Measurements from ENCODE around the gene MRPS15.
"Not testable (repeated sequence)": the region's sequence is repeated elsewhere in the genome, so short reads cannot be mapped to it uniquely, and the experiment has no call there.

The MRPS15 gene

DNA sequence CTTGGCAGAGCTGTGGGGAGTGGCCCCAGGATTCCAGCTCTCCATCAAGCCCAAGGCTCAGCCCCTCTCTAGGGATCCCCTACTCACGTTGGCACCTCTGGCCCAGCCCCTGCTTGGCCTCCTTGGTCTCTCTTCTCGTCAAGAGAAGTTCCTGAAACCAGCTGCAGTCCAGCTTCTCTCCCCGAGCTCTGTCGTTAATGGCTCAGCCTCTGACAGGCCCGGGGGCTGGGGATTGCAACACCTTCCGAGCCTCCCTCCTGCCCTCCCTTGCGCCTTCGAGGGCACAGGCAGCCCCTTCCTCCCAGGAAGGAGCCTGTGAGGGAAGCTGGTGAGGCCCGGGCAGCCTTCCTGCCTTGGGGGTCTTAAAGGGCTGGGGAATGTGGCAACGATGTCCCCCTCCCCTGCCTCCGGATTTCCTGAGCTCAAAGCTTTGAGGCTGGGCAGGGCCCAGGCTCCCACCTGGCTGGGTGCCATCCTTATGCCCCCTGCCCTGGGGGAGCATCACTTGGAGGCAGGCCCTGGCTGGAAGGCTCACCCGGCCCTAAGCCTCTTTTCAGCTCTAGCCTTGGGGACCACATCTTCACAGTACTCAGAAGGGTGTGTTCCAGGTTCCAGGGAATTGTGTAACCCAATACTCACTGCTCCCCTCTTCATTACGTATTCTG lies 18.7 kb upstream of the MRPS15 start, which contains the start of gene CSF3R:
Gene CSF3R, minus strand, starts transcription at position 190 of the 665 bp plus-strand sequence. CDS start 3,417 bp downstream, outside the sequence.
- no peak for DNase-seq

DNA sequence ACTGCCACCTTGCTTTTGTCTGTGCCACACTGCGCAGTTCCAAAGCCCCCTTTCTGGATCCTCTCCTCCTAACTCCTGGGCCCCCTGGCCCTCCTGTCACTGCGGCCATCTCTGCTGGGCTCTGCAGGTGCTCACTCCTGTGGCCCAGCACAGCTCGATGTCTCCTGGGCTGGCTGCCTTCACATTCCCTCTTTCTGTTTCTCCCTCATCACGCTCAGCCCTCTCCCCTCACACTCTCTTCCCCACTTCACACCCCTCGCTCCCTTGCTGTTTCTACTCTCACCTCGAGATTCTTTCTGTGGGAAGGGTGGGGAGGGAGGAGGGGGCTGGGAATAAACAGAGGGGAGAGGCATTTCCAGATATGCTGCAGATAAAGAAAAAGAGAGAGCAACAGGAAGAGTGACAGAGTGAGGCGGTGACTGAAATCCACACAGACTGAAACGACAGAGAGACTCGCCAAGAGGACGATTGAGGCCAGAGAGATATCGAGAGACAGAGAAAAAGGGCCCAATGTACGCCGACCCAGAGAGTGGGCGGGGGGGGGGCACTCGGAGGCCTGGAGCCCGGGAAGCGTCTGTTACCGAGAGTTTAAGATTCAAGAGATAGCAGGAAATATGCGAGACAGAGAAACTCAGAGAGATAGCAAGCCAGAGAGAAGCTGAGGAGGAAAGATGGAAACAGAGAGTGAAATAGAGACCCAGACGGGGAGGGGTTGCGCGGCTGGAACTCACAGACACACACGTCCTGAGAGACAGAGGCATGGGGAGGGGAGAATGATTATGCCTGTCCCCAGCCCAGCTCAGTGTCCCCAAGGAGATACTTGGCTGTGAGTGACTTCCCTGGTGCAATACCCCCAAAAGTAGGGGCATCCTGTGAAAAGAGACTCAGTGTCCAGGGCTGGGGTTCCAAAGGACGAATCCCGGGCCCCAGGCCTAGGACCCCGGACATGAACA lies 17.9 kb upstream of the MRPS15 start:
- no peak for DNase-seq

DNA sequence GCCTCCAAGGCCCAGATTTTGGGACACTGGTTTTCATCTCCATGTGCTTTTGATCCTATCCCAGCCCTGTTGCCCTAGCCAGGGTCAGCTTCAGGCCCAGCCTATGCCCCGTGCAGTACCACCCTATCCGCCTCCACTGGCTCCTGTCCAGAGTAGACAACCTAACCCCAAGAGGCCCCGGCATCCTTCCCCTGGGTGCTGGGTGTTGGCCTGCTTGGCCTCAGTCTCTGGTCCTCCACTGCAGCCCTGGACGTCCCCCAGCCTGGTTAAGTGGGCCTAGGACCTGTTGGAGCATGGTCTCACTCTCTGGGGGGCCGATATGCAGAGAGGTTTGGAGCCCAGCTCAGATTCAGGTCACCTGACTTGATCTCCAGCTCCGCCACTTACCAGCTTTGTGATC lies 16.9 kb upstream of the MRPS15 start:
- DNase-seq: no peak

DNA sequence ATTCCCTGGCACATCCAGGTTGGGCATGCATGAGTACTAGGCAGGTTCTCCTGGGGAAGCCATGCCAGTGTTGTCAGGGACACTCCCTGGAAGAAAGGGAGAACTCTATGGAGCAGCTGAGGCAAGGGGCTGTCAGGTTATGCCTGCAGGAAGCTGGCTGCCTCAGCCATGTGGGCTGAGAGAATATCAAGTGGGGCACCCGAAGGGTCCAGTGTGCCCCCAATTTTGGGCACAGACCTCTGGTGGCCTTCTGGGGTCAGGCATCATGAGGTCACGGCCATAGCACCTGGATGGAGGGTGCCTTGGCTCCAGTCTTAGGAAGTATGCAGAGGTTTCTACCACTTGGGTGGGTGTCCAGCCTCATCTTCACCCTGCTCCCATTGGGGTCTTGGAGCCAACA lies 16.0 kb upstream of the MRPS15 start:
- no peak for DNase-seq

DNA sequence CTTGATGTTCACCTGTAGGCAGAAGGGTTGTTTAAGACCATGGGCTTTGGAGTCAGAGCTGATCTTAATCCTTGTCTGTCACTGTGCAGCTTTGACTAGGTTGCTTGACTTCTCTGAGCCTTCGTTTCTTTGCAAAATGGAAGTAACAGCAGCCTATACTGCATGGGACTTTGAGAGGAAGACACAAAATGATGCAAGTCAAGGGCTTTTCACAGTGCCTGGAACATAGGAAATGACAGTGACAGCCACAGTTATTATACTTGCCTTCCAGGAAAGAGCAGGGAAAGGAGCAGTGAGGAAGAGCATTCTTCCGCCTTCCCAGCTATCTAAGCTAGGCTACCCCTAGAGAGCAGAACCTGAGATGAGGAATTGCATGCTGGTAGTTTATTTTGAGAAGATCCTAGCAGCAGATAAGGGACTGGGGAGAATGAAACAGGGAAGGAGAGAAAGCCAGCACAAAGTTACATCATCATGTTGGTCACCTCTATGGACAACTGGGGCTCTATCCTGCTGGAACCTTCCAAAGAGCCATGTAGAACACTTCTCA lies 15.4 kb upstream of the MRPS15 start:
- DNase-seq: no peak

DNA sequence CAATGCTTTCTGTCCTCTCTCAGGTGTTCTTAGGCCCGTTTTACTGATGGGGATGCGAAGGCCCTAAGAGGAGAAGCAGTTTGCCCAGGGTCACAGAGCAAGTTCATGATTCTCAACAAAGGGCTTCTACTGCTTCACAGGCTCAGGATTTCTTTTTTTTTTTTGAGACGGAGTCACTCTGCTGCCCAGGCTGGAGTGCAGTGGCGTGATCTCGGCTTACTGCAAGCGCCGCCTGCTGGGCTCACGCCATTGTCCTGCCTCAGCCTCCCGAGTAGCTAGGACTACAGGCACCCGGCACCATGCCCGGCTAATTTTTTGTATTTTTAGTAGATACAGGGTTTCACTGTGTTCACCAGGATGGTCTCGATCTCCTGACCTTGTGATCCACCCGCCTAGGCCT lies 13.4 kb upstream of the MRPS15 start:
- DNase-seq: not testable (repeated sequence)

DNA sequence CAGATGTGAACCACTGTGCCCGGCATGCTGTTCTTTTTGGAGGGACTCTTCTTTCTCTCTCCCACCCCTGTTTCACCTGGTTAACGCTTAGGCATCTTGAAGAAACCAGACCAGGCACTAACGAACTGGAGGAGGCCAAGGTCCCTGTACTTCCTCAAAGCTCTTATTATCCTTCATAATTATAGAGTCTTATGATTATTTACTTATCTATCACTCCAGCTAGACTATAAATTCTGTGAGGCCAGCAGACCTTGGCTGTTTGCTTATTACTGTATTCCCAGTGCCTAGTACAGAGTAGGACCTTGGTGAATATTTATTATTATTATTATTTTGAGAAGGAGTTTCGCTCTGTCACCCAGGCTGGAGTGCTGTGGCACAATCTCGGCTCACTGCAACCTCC lies 12.8 kb upstream of the MRPS15 start:
- no peak for DNase-seq

DNA sequence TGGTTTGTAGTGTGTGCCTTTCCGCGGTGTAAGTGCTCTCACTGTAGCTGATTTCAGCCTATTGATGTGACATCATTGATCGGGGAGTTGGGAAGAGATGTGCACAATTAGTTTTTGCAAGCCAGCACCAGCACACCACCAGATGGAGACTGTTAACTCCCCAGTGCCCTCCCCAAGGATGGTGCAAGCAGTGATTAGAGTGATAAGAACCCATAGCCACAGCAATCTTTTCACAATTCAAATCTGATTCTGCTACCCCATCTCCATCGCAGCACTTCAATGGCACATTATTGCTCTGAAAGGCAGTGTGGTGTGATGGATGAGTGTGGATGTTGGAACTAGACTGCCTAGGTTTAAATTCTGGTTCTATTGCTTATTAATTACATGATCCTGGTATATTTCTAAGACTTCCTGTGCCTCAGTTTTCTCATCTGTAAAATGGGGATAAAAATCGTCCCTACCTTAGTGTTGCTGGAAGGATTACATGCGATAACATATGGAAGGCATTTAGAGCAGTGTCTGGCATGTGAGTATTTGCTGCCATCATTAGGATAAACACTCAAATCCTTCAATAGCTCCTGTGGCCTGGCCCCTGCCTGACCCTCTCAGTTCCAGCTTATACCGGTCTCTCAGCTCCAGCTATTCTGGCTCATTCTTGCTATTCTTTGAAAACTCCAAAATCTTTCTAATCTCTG lies 11.9 kb upstream of the MRPS15 start:
- DNase-seq: no peak

DNA sequence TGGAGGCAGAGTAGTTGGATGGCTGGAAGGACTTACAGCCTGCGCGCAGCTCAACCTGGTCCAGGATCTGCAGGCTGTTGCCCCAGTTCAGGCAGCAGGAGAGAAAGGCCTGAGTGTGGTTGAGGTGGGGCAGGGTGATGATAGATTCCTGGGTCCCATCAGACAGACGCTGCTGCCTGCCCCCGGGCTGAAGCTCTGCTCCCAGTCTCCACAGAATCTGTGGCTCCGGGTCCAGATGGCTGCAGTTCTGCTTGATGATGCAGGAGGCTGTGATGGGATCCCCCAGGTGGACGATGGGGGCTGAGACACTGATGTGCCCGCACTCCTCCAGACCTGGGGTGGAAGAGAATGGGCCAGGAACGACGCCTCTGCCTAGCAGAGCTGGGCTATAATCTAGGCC lies 11.2 kb upstream of the MRPS15 start:
- DNase-seq: no peak

DNA sequence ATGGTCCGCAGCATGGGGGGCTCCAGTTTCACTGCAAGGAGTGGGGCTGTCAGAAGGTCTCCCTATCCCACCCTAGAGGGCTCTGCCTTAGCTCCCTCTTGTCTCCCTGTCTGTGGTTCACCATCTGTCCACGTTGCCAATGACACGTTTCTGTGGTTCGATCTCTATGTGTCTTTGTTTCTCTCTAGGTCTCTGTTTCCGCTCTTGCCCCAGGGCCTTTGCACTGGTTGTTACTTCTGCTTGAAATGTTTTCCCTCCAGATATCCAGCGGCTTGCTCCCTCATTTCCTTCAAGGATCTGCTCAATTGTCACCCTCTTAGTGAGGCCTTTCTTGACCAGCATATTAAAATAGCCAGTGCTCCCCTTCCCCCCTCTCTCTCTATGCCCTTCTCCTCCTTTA lies 8.5 kb upstream of the MRPS15 start:
- DNase-seq: no peak

DNA sequence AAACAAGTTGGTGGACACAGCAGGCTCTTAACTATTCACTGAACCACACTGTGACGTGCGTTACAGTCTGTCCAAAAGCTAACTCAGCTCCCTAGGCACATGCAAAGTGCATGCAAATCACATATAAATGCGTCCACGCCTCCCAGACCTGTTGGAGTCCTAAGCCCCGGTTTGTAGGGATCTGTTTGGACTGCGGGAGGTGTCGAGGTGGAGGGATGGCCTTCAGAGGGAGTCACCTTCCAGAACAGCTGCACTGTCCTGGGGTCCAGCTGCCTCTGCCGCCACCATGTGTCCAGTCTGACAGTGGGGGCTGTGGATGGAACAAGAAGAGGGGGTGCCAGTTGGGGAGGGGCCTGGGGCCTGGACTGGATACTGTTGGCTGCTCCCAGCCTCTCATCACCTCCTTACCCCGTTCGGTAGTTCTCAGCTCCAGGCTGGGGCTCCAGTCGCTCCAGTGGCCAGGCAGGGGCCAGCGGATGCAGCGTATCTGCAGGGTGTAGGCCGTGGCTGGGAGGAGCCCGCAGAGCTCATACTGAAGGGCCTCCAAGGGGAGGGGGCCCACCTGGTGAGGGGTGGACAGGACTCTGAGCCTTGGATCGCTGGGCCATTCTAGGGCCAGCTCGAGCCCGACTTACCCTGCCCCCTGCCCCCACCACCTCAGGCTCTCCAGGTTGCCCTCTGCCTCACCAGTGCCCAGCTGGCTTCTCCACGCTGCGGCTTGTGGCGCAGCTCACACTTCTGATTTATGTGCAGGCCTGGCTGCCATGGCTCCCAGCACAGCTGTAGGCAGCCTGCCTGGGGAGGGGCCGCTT lies 7.9 kb upstream of the MRPS15 start:
- no peak for DNase-seq

DNA sequence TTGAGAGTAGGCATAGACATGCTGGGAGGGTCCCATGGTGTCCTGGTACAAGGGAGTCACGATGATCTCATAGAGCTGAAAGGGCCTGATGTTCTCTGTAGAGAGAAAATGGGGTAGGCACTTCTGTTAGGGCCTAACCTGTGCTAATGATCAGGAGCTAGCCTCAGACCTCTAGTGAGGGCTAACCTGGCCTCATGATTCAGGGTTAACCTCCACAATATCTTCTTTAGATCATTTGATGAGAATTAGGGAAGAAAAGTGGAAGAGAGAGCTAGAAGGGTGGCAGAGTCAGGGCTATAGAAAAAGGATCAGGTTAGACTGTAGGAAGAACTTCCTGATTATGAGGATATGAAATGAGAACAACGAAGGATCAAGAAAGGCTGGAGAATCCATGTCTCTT lies 5.0 kb upstream of the MRPS15 start:
- DNase-seq: no peak

DNA sequence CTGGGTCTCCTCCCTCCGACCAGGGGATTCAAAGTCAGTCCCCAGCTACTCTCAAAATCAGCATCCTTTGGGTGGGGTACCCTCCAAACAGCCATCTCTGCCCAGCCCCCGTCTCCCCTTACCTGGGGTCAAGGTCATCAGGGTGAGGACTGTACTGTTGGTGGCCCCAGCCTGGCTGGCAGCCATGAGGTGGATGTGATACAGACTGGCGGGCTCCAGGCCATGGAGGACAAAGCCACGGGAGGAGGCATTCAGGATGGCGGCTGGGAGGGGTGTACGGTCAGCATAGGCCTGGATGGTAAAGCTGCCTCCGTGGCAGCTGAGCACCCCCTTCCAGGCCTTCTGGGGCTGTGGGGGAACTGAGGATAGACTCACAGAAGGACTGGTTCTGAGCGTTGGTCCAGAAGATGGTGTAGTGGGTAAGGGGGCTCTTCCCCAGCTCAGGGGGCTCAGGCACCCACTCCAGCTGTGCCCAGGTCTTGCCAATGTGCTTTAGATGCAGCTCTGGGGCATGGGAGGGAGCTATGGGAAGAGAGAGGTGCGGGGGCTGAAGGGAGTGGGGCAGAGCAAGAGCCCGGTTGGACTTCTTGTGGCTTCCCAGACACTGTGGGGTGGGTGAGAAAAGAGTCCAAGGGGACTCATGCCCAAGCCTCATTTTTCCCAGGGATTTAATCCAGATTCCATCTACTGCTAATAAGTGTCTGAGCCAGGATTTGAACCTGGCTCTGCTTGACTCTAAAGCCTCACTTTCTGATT lies 3.7 kb upstream of the MRPS15 start:
- DNase-seq: no peak

DNA sequence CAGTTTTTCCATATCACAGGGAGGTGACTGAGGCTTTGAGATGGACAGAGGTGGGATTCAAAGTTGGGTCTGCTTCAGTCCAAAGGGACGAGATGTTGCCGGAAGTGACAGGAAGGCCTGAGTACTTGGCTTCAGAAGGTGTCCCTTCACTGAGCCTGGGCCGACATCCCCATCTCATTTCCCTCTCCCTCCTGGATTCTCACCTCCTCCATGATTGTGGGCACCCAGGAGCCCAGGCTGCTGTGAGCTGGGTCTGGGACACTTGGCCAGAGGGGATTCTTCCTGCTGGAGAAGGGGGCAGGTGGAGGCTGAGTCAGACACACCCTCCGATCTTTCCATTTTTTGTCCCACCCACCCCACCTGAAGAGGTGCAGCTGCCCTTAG lies 2.8 kb upstream of the MRPS15 start:
- no peak for DNase-seq

DNA sequence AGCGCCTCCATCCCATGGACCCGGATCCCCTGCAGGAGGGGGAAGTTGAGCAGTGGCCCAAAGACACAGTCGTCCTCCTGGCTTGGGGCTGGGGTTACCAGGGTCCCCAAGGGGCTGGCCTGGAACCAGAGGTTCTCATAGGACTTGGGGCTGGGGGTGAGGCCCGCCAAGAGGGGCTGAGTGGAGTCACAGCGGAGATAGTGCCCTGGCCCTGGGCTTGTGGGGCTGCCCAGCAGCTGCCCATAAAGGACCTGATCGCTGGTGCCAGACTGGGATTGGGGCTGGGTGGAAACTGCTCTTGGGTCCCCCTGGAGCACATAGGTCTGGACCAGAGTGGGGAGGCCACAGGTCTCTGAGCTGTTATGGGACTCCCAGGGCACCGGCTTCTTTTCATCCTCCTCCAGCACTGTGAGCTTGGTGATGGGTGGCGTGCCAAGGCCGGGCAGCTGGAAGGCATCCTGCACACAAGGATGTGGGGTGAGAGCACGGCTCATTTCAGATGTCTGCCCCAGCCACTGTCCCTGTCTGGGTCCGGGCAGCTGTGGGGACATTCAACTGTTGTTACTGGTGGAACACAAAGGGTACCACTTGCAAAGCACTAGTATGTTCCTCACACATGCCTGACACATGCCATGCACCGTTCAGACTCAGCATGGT lies 2.3 kb upstream of the MRPS15 start:
- no peak for DNase-seq

DNA sequence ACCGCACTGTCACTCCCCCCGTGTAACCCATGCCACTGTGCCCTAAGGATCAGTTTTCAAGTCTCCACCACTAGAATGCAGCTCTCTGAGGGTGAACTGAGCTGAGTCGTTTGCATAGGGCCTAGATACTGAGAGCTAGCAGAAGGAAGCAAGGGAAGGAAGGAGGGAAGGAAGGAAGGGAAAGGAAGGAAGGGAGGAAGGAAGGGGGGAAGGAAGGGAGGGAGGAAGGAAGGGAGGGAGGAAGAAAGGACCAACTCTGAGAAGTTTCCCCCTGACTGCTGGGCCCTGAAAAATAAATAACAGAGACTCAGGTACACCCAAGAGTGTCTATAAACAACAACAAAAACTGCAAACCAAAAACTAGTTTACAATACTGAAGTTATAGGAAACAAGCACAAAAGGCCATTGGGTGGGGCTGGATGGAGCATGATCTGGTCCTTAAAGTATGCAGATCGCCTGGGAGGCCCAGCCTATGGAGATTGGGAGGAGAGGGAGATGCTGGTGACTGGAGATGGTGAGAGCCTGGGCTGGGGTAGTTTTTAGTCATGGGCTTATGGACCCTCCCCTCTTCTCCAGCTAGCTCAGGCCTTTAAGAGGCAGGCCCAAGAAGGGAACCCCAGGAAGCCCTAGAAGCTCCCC lies 1.7 kb upstream of the MRPS15 start:
- DNase-seq: no peak

DNA sequence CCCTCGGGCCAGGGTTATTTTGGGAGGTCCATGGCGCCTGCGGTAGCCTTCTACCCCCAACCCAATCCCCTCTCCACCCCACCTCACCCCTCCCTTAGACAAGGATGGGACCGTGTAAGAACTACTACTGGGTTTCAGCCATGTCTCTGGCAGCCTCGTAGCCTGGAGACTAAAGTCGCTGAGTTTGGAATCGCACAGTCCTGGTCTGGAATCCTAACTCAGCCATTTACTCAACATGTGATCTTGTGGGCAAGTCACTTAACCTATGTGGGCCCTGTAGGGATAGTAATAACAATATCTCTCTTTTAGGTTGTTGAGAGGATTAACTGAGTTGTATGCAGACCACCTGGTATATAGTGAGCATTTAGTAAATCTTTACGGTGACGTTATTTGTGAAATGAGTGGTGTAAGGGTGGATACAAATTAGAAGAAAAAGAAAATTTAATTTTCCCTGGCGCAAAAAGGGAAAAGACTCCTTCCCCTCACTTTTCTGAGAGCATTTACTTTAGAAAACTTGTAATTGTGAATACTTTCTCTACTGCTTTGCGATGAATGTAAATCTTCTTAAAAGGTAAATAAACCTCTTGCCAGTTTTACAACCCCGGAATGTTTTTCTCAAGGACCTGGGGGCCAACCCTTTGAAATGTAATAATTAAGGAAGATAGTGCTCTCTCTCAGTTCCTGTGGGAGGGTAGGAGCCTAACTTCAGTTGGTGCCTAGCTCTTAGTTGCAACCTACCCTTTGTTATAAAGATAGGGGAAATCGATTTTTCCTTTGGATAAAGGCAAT lies 615 bp upstream of the MRPS15 start:
- DNase-seq: no peak

DNA sequence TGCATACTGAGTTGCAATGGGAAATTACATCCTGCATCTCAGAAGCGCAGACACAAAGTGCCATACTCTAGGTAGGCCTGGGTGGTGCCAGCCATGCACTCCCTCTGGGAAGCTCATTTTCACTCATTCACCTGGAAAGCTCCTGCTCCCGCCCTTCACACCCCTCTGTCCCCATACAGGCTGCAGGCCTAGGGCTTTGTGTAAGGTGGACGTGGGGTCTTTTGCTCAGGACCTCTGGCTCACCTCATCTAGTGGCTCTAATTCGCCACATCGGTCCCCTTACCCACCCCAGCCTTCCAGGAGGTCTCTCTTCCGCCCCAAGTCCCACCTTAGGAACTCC lies 751 bp downstream of the MRPS15 start:
- DNase-seq: no peak

DNA sequence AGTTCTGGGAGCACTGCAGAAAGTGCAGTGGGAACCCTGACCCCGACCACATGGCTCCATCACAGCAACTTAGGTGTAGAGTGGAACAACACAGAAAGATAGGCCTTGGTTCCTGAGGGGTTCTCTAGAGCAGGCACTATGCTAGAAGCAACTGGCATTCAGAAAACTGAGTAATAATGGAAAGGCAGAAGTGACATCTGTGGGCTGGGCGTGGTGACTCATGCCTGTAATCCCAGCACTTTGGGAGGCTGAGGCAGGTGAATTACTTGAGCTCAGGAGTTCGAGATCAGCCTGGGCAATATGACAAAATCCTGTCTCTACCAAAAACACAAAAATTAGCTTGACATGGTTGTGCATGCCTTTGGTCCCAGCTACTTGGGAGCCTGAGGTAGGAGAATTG lies 5.3 kb downstream of the MRPS15 start:
- DNase-seq: no peak

DNA sequence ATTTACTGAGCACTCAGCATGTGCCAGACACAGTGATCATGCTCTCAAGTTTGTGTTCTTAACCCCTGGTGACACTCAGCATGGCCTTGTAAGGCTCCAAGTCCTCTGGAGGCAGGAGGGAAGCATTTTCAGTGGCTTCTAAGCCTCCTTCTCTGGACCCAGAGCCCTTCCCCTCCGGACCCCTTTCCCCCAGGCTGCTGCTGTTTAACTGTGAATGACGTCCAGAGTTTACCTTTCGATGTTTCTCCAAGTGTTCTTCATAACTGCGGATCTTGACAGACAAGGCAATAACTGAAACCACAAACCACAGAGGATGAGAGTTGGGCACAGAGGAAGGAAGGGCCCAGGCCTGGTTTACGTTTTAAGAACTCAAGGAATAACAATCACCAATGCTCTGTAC lies 6.5 kb downstream of the MRPS15 start:
- DNase-seq: peak; percentile 29

All from CD4-positive, alpha-beta T cell treated with Interleukin-17A for 1 hour (primary cell).